Neutrophil (primary cell): ENCODE data around the gene TPPP3.
A peak's percentile ranks its signal among the peaks of the same experiment; 100 is the strongest.

Experiments used
- H3K27ac ChIP-seq: fragments of 200-600 bp; sonication (generic); 2 replicates; pipeline ENCODE4 v1.5.1; 2016; ENCODE audit warnings: mild to moderate bottlenecking, moderate library complexity
- H3K27me3 ChIP-seq: fragments of 200-600 bp; sonication (generic); 2 replicates; pipeline ENCODE4 v1.6.0; 2016; ENCODE audit warnings: mild to moderate bottlenecking
- H3K36me3 ChIP-seq: fragments of 200-600 bp; sonication (generic); 2 replicates; pipeline ENCODE4 v1.5.1; 2017
- H3K4me1 ChIP-seq, 2 experiments: fragments of 200-600 bp in 1 of 2; sonication (generic) in 1 of 2; 1 replicate in 1 of 2; 2 replicates in 1 of 2; pipeline versions ENCODE4 v1.5.1 to v1.6.1; 2013 to 2016; ENCODE audit warnings: low read depth in 1 of 2, low read length in 1 of 2, mild to moderate bottlenecking in 1 of 2, moderate library complexity in 1 of 2; ENCODE audit not compliant: control insufficient read depth in 1 of 2, insufficient read depth in 1 of 2
- H3K4me3 ChIP-seq, 2 experiments: fragments of 200-600 bp in 1 of 2; sonication (generic) in 1 of 2; 1 replicate in 1 of 2; 2 replicates in 1 of 2; pipeline ENCODE4 v1.5.1; 2013 to 2016; ENCODE audit warnings: low read depth in 1 of 2, low read length in 1 of 2, mild to moderate bottlenecking in 1 of 2, moderate library complexity in 1 of 2
- H3K9me3 ChIP-seq: fragments of 200-600 bp; sonication (generic); 2 replicates; pipeline ENCODE4 v1.5.1; 2016
- CTCF ChIP-seq: fragments of 200-600 bp; sonication (generic); IDR thresholded peaks from 2 replicates; pipeline ENCODE4 v1.5.1; 2016; ENCODE audit warnings: antibody characterized with exemption

Gene TPPP3

GRCh38 chr16:67393111-67393787, at the start of gene TPPP3:
Gene TPPP3, minus strand, starts transcription at chr16:67393498. Its CDS starts 2,387 bp downstream, at chr16:67391111.
- H3K36me3 ChIP-seq, result no peaks in the 10 kb centered on the region
- peak; percentile 21 for TF ChIP-seq CTCF
- H3K27ac ChIP-seq, result no peak within 1 kb of the TSS
- H3K4me1 ChIP-seq, result peaks cover 43 to 49% of the 10 kb centered on the region in 2 experiments
- H3K4me3 ChIP-seq, result peak within 1 kb of the TSS; percentile 31 to 49
- H3K27me3 ChIP-seq, result peaks cover 65% of the 10 kb centered on the region
- no peaks in the 10 kb centered on the region for H3K9me3 ChIP-seq

GRCh38 chr16:67442581-67443255, 49.4 kb upstream of the TPPP3 start:
- H3K36me3 ChIP-seq, result peaks cover 100% of the 10 kb centered on the region

GRCh38 chr16:67441907-67442306, 48.6 kb upstream of the TPPP3 start:
- H3K27me3 ChIP-seq, result no peaks in the 10 kb centered on the region
- H3K9me3 ChIP-seq, result no peaks in the 10 kb centered on the region
- no peak overlapping the region for H3K4me3 ChIP-seq
- no peaks in the 10 kb centered on the region for H3K4me1 ChIP-seq
- TF ChIP-seq CTCF, result no peak
- H3K36me3 ChIP-seq, result peaks cover 100% of the 10 kb centered on the region
- no peak overlapping the region for H3K27ac ChIP-seq

More at GRCh38 chr16:67442581-67443255, 49.4 kb upstream of the TPPP3 start:
- no peak overlapping the region for H3K27ac ChIP-seq
- no peaks in the 10 kb centered on the region for H3K4me1 ChIP-seq
- TF ChIP-seq CTCF, result no peak
- no peak overlapping the region for H3K4me3 ChIP-seq
- no peaks in the 10 kb centered on the region for H3K27me3 ChIP-seq
- no peaks in the 10 kb centered on the region for H3K9me3 ChIP-seq

GRCh38 chr16:67441271-67441753, 48.0 kb upstream of the TPPP3 start:
- H3K4me3 ChIP-seq, result no peak overlapping the region
- H3K27ac ChIP-seq, result no peak overlapping the region
- no peaks in the 10 kb centered on the region for H3K9me3 ChIP-seq
- H3K27me3 ChIP-seq, result no peaks in the 10 kb centered on the region
- H3K4me1 ChIP-seq, result no peaks in the 10 kb centered on the region
- TF ChIP-seq CTCF, result no peak
- H3K36me3 ChIP-seq, result peaks cover 100% of the 10 kb centered on the region

GRCh38 chr16:67438824-67439393, 45.6 kb upstream of the TPPP3 start:
- TF ChIP-seq CTCF, result no peak
- H3K36me3 ChIP-seq, result peaks cover 89% of the 10 kb centered on the region
- peaks cover under 1% of the 10 kb centered on the region for H3K27me3 ChIP-seq
- H3K27ac ChIP-seq, result no peak overlapping the region
- no peaks in the 10 kb centered on the region for H3K9me3 ChIP-seq
- H3K4me3 ChIP-seq, result no peak overlapping the region
- no peaks in the 10 kb centered on the region for H3K4me1 ChIP-seq
